ENCODE measurements around the gene RSRC1.
"Not testable (repeated sequence)": the region's sequence is repeated elsewhere in the genome, so short reads cannot be mapped to it uniquely, and the experiment has no call there.

RSRC1 gene

DNA sequence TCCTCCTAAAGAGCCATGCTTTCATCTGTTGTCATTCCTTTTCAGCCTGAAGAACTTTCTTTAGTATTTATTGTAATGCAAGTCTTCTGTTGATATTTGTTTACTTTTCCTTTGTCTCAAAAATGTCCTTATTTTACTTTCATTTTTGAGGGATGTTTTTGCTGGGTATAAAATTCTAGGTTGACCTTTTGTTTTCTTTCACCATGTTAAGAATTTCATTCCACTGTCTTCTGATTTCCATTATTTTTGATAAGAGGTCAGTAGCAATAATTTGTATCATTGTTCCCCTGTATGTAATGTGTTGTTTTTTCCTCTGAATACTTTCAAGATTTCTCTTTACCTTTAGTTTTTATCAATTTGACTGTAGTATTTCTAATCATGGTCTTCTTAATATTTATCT, 91.1 kb downstream of the RSRC1 start:
- in situ Hi-C loops (cut with MboI; ENCODE audit: low pct_unique_long_range_greater_than_20kb, low sequenced_read_pairs) = no loop called here
- DNase-seq = no peak

DNA sequence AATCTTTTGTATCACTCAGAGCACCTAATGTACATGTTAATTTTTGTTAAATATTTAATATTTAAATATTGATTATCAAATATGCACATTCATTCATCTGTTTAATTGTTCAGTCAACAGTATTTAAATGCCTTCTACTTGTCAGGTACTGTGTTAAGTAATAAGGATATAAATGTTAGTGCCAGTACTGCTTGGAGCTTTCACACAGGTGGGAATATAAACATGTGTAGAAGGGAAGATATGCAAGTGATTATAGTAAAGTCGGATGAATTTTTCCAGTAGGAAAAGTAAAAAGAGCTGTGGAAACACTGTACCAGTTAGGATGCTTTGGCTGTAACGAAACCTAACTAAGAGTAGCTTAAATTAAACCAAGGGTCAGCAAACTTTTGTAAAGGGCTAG, 95.4 kb downstream of the RSRC1 start:
- in situ Hi-C loops (cut with MboI; ENCODE audit: low pct_unique_long_range_greater_than_20kb, low sequenced_read_pairs) = no loop called here
- no peak for DNase-seq

GRCh38 chr3:158205994-158206393, 96.1 kb downstream of the RSRC1 start:
- DNase-seq = no peak
- in situ Hi-C loops (cut with MboI; ENCODE audit: low pct_unique_long_range_greater_than_20kb, low sequenced_read_pairs) = no loop called here

DNA sequence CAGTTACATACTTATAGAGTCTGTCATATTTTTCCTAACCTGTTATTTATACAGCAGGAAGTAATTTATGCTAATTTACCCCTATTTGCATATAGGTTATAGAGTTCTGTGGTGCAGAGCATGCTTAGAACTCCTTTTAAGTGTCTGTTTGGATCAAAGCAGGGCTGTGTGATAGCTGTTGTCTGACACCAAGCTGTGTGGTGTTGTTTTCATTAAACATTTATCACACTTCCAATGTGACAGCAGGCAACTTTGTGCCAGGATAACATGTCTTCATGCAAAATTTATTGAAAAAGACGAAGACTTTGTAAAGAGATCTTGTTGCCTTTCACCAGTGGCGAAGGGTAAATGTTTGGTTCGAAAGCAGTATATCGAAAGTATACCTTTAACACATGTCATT, 100.2 kb downstream of the RSRC1 start:
- in situ Hi-C loops (cut with MboI; ENCODE audit: low pct_unique_long_range_greater_than_20kb, low sequenced_read_pairs) = no loop called here
- DNase-seq = no peak

DNA sequence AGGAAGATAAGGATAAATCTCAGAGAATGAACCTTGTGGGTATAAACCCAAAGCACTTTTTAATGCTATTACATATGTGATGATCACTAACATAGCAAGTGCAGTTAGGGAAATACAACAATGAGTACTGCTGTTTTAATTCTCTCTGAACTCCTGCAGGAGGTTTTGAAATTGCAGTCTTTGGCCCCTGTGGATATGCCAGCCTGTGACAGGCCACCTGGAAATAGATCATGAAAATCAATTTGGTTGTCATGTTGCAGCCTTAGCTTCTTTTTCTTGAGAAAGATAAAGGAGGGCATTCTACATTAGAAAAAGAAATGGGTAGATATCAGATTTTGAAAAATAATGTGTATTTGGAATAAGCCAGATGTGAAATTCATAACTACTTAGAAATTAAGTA, 103.6 kb downstream of the RSRC1 start:
- no peak for DNase-seq
- in situ Hi-C loops (cut with MboI; ENCODE audit: low pct_unique_long_range_greater_than_20kb, low sequenced_read_pairs) = no loop called here

DNA sequence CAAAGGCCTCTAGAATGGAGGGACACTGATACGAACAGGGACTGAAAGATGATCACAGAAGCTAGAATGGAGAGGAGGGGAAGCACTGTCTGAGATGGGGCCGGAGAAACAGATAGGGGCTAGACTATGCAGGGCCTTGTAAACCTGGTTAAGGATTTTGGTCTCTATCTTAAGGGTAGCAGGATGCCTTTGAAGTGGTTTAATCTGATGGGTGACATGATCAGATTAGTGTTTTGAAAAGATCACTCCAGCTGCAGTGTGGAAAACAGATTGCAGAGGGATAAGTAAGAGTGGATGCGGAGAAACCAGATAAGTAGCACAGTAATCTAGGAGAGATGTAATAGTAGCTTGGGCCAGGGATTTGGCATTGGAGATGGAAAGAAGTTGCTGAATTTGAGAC, 108.1 kb downstream of the RSRC1 start:
- in situ Hi-C loops (cut with MboI; ENCODE audit: low pct_unique_long_range_greater_than_20kb, low sequenced_read_pairs) = no loop called here
- no peak for DNase-seq

GRCh38 chr3:158220575-158220974, 110.7 kb downstream of the RSRC1 start:
- in situ Hi-C loops (cut with MboI; ENCODE audit: low pct_unique_long_range_greater_than_20kb, low sequenced_read_pairs) = no loop called here

GRCh38 chr3:158221426-158221825, 111.5 kb downstream of the RSRC1 start:
- DNase-seq = no peak
- in situ Hi-C loops (cut with MboI; ENCODE audit: low pct_unique_long_range_greater_than_20kb, low sequenced_read_pairs) = no loop called here

More at GRCh38 chr3:158220575-158220974, 110.7 kb downstream of the RSRC1 start:
- DNase-seq = no peak

DNA sequence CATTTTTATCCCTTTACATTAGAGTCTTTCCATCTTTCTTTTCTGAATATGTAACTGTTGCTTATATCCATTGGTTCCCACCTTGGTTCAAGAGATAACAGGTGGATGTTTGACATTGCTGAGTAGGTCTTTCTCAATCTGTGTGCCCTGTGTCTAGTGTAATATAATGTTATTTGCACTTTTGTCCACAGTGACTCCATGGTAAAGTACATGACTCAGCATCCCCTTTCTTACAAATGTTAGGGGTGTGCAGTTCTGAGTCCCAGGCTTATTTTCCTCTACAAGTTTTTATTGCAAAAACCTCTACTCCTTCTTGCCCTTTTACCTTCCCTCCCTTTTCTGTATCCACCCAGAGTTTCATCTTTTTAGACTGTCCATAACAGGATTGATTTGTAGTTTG, 116.5 kb downstream of the RSRC1 start:
- in situ Hi-C loops (cut with MboI; ENCODE audit: low pct_unique_long_range_greater_than_20kb, low sequenced_read_pairs) = no loop called here
- DNase-seq = no peak

DNA sequence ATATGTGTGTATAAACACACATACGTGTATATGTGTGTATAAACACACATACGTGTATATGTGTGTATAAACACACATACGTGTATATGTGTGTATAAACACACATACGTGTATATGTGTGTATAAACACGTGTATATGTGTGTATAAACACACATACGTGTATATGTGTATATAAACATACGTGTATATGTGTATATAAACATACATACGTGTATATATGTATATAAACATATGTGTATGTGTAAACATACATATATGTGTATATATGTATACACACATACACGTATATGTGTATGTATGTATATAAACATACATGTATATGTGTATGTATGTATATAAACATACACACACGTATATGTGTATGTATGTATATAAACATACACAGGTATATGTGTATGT, 119.1 kb downstream of the RSRC1 start:
- DNase-seq; in situ Hi-C loops (cut with MboI; ENCODE audit: low pct_unique_long_range_greater_than_20kb, low sequenced_read_pairs): not testable (repeated sequence)

GRCh38 chr3:158233791-158234190, 123.9 kb downstream of the RSRC1 start:
- DNase-seq = no peak
- in situ Hi-C loops (cut with MboI; ENCODE audit: low pct_unique_long_range_greater_than_20kb, low sequenced_read_pairs) = no loop called here

DNA sequence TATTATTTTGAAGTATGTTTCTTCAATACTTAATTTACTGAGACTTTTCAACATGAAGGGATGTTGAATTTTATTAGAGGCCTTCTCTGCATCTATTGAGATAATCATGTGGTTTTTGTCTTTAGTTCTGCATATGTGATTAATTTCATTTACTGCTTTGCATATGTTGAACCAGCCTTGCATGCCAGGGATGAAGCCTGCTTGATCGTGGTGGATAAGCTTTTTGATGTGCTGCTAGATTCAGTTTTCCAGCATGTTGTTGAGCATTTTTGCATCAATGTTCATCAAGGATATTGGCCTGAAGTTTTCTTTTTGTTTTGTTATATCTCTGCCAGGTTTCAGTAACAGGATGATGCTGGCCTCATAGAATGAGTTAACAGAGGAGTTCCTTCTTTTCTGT, 134.4 kb downstream of the RSRC1 start:
- DNase-seq = no peak
- in situ Hi-C loops (cut with MboI; ENCODE audit: low pct_unique_long_range_greater_than_20kb, low sequenced_read_pairs) = no loop called here

DNA sequence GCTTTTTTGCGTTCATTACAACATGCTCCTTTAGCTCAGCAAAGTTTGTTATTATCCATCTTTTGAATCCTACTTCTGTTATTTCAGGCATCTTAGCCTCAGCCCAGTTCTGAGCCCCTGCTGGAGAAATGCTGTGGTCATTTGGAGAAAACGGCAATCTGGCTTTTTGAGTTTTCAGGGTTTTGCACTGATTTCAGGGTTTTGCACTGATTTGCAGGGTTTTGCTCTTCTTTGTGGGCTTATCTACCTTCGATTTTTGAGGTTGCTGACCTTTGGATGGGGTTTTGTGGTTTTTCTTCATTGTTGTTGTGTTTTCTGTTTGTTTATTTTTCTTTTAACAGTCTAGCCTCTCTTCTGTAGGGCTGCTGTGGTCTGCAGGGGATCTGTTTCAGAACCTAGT, 137.4 kb downstream of the RSRC1 start:
- in situ Hi-C loops (cut with MboI; ENCODE audit: low pct_unique_long_range_greater_than_20kb, low sequenced_read_pairs) = no loop called here

GRCh38 chr3:158248261-158248660, 138.4 kb downstream of the RSRC1 start:
- in situ Hi-C loops (cut with MboI; ENCODE audit: low pct_unique_long_range_greater_than_20kb, low sequenced_read_pairs) = no loop called here
- DNase-seq = no peak

More for the DNA sequence above, 137.4 kb downstream of the RSRC1 start:
- DNase-seq = no peak

DNA sequence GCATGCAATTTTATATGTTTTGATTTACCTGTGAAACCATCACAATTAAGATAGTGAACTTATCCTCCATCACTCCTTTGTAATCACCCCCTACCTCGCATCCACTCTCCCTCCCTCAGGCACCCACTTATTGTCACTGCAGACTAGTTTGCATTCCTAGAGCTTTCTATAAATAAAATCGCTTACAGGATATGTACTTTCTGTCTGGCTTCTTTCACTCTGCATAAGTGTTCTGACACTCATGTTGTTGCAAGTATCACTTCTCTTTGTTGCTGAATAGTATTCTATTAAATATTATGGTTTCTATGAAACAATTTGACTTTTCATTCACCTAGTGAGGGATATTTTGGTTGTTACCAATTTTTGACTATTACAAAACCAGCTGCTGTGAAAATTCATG, 139.3 kb downstream of the RSRC1 start:
- no peak for DNase-seq
- in situ Hi-C loops (cut with MboI; ENCODE audit: low pct_unique_long_range_greater_than_20kb, low sequenced_read_pairs) = no loop called here

- in situ Hi-C loops (cut with MboI; ENCODE audit: low pct_unique_long_range_greater_than_20kb, low sequenced_read_pairs) = no loop called here
- DNase-seq = no peak
Observed at GRCh38 chr3:158258619-158259018, 148.7 kb downstream of the RSRC1 start.

DNA sequence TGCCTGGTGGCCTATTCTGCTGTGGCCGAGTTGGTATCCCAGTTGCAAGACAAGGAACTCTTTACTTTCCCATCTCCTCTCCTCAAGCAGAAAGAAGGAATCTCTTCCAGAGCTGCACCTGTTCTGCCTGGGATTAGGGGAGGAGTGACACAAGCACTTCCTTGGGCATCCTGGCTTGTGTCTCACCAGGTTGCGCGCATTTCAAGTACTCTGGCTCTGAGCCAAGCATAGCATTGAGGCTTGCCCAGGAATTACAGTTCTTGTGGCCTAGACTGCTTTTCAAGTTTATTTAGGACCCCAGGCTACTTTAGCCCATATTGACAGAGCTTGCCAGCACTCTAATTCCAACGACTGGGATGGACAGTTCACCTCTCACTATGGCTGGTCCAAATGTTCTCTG, 150.5 kb downstream of the RSRC1 start:
- no peak for DNase-seq
- in situ Hi-C loops (cut with MboI; ENCODE audit: low pct_unique_long_range_greater_than_20kb, low sequenced_read_pairs) = no loop called here

DNA sequence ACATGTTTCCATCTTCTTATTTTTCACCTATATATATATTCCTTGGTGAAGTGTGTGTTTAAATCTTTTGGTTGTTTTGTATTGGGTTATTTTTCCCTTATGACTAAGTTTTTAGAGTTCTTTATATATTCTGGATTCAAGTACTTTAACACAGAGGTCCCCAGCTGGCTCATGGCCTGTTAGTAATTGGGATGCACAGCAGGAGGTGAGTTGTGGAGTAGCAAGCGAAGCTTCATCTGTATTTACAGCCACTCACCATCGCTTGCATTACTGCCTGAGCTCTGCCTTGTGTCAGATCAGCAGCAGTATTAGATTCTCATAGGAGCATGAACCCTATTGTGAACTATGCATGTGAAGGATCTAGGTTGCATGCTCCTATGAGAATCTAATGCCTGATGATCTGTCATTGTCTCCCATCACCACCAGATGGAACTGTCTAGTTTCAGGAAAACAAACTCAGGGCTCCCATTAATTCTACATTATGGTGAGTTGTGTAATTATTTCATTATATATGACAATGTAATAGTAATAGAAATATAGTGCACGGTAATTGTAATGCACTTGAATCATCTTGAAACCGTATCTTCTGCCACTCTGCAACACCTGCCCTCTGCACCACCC, 151.6 kb downstream of the RSRC1 start:
- in situ Hi-C loops (cut with MboI; ENCODE audit: low pct_unique_long_range_greater_than_20kb, low sequenced_read_pairs) = no loop called here
- DNase-seq = no peak

GRCh38 chr3:158264894-158265293, 155.0 kb downstream of the RSRC1 start:
- in situ Hi-C loops (cut with MboI; ENCODE audit: low pct_unique_long_range_greater_than_20kb, low sequenced_read_pairs) = no loop called here
- DNase-seq = no peak

DNA sequence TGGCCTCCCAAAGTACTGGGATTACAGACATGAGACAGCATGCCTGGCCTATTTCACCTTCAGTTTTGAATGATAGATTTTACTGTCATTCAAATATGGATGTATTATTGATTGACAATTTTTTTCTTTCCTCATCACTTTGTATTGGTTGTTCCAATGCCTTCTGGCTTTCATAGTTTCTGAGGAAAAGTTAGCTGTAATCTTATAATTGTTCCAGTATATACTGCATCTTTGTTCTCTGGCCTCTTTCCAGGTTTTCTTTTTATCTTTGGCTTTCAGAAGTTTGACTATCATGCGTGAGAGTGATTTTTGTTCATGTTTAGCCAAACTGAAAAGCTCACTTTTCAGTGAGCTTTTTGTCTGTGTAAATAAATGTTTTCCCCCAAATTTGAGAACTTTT, 157.1 kb downstream of the RSRC1 start:
- peak; percentile 20 for DNase-seq
- in situ Hi-C loops (cut with MboI; ENCODE audit: low pct_unique_long_range_greater_than_20kb, low sequenced_read_pairs) = no loop called here

DNA sequence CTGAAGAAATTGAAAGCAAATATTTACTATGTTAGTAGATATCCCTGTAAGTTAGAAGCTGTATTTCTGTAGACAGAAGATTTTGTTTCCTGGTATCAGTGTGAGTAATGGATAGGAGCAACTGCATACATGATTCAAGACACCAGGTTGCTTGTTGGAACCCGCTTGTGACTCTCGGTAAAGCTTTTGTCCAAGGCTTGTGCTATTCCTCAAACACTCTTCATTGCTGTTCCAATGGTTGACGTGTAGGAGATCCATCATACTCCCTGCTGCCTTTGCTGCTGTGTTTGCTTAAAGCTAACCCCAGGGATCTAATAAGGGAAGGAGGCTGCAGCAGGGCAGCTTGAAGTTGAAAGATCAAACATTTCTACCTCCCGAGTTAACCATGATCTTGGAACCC, 160.1 kb downstream of the RSRC1 start:
- no peak for DNase-seq
- in situ Hi-C loops (cut with MboI; ENCODE audit: low pct_unique_long_range_greater_than_20kb, low sequenced_read_pairs) = no loop called here

DNA sequence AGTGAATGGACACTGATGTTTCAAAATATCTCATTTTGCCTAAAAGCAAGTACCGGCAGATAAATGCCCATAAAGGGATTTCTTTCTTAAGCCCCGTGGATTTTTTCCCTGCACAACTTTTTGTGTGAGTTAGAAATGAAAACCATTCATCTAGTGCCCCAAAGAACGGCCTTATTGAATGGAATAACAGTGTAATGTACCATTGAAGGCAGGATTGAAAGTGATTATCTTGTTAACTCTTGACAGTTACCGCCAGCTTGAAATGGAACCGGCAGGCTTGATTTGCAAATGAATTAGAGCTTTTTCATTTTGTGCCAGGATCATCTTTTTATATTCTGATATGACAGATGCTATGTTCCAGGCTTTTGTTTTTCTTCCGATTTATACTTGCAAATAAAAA, 162.2 kb downstream of the RSRC1 start:
- in situ Hi-C loops (cut with MboI; ENCODE audit: low pct_unique_long_range_greater_than_20kb, low sequenced_read_pairs) = no loop called here
- no peak for DNase-seq
